A673 (cell line): Measurements from ENCODE around the gene KAZN. TPM values are rescaled to one million over a fixed set of nuclear protein-coding genes. Genes with fewer than 3 reads are reported as not detected.

Experiments used
- BruUV-seq: library from RNA; stranded (reverse); fragments of 400-500 nt; replicated peaks from 2 replicates; lab custom pipeline; 2021; lab: Mats Ljungman, UMichigan
- CTCF ChIA-PET: fragments of 300-600 bp; sonication (Branson Sonifier 250); formaldehyde crosslinking; loops from one replicate; lab custom pipeline; 2022; ENCODE audit warnings: antibody characterized with exemption; lab: Charles Lee
- POLR2A ChIA-PET: fragments of 300-600 bp; sonication (Branson Sonifier 250); formaldehyde crosslinking; loops from one replicate; lab custom pipeline; 2022; ENCODE audit warnings: antibody characterized with exemption; ENCODE audit not compliant: low non-redundant PET; lab: Charles Lee
- DNase-seq: peaks from one replicate; pipeline ENCODE4 v3.0.0-alpha.2; 2015; ENCODE audit warnings: low spot score
- H3K27ac ChIP-seq: fragments of 200-600 bp; sonication (generic); 2 replicates; pipeline ENCODE4 v1.5.1; 2016; ENCODE audit warnings: mixed run types, low read depth, mild to moderate bottlenecking, mixed read lengths, antibody characterized with exemption, low read length; ENCODE audit not compliant: poor library complexity, severe bottlenecking
- H3K27me3 ChIP-seq: fragments of 200-600 bp; sonication (generic); replicated peaks from 2 replicates; pipeline ENCODE4 v1.6.1; 2017; ENCODE audit warnings: mixed run types, low read depth, mild to moderate bottlenecking, mixed read lengths, antibody characterized with exemption, low read length; ENCODE audit not compliant: insufficient read depth, poor library complexity
- H3K36me3 ChIP-seq: fragments of 200-600 bp; sonication (generic); 2 replicates; pipeline ENCODE4 v1.6.1; 2016; ENCODE audit warnings: mixed run types, mild to moderate bottlenecking, mixed read lengths, antibody characterized with exemption, low read length; ENCODE audit not compliant: insufficient read depth, poor library complexity, severe bottlenecking
- H3K4me1 ChIP-seq: fragments of 200-600 bp; sonication (generic); 2 replicates; pipeline ENCODE4 v1.6.1; 2017; ENCODE audit warnings: mixed run types, mild to moderate bottlenecking, mixed read lengths, antibody characterized with exemption, low read length; ENCODE audit not compliant: insufficient read depth, poor library complexity, severe bottlenecking
- H3K4me3 ChIP-seq: fragments of 200-600 bp; sonication (generic); 2 replicates; pipeline ENCODE4 v1.5.1; 2016; ENCODE audit warnings: low read depth, mixed run types, mild to moderate bottlenecking, mixed read lengths, low read length; ENCODE audit not compliant: poor library complexity, severe bottlenecking
- H3K9me3 ChIP-seq: fragments of 200-600 bp; sonication (generic); 2 replicates; pipeline ENCODE4 v1.6.1; 2016; ENCODE audit warnings: mixed run types, low read depth, mild to moderate bottlenecking, mixed read lengths, antibody characterized with exemption, low read length; ENCODE audit not compliant: poor library complexity, severe bottlenecking
- CTCF ChIP-seq: fragments of 300-800, 200-600 bp; sonication (generic); conservative IDR thresholded peaks from 2 replicates; pipeline ENCODE4 v1.5.1; 2017; ENCODE audit warnings: low read depth, mild to moderate bottlenecking, antibody characterized with exemption, low read length, moderate library complexity, mixed read lengths
- EZH2 ChIP-seq: fragments of 200-600 bp; sonication (generic); IDR thresholded peaks from 2 replicates; pipeline ENCODE4 v1.6.1; 2017; ENCODE audit warnings: borderline replicate concordance, low read depth, mild to moderate bottlenecking, mixed read lengths, antibody characterized with exemption, low read length; ENCODE audit not compliant: poor library complexity, severe bottlenecking
- intact Hi-C: fragments of 100-400 bp; cut with micrococcal nuclease; formaldehyde crosslinking; loops from one replicate; pipeline ENCODE4 v1.10.0; 2022; ENCODE audit not compliant: unreplicated experiment
- total RNA-seq: library from RNA; stranded (reverse); gene quantifications from 2 replicates; pipeline ENCODE4 v1.2.3, GENCODE V29; 2021

Gene KAZN
- total RNA-seq, 1 experiment from 2014 or later, result 8.0 TPM

GRCh38 chr1:15065291-15065690, 466.8 kb downstream of the KAZN start:
- Histone ChIP-seq H3K27ac (no peak overlapping the region), H3K4me3 (no peak overlapping the region), H3K9me3 (no peaks in the 10 kb centered on the region), H3K4me1 (no peaks in the 10 kb centered on the region), H3K27me3 (no peaks in the 10 kb centered on the region), H3K36me3 (no peaks in the 10 kb centered on the region)
- CTCF ChIA-PET, result no interaction called here
- no TSS peak for BruUV-seq
- TF ChIP-seq CTCF (no peak), EZH2 (no peak)
- no peak for DNase-seq
- POLR2A ChIA-PET, result no interaction called here
- intact Hi-C loops, result no loop called here

- no peak for DNase-seq
- no TSS peak for BruUV-seq
- no peaks in the 10 kb centered on the region for H3K27me3 ChIP-seq
- POLR2A ChIA-PET, result no interaction called here
- H3K4me1 ChIP-seq, result no peaks in the 10 kb centered on the region
- intact Hi-C loops, result no loop called here
- H3K9me3 ChIP-seq, result no peaks in the 10 kb centered on the region
- CTCF ChIA-PET, result no interaction called here
- H3K4me3 ChIP-seq, result no peak overlapping the region
- TF ChIP-seq CTCF (no peak), EZH2 (no peak)
- no peak overlapping the region for H3K27ac ChIP-seq
- no peaks in the 10 kb centered on the region for H3K36me3 ChIP-seq
Observed at GRCh38 chr1:15065736-15066135, 467.3 kb downstream of the KAZN start.

GRCh38 chr1:15066191-15066590, 467.7 kb downstream of the KAZN start:
- POLR2A ChIA-PET, result no interaction called here
- no peak for DNase-seq
- intact Hi-C loops, result no loop called here
- no peak for TF ChIP-seq EZH2
- TF ChIP-seq CTCF, result no peak
- Histone ChIP-seq H3K27ac (no peak overlapping the region), H3K36me3 (no peaks in the 10 kb centered on the region), H3K4me1 (no peaks in the 10 kb centered on the region), H3K9me3 (no peaks in the 10 kb centered on the region), H3K4me3 (no peak overlapping the region), H3K27me3 (no peaks in the 10 kb centered on the region)
- CTCF ChIA-PET, result no interaction called here
- BruUV-seq, result no TSS peak
